BE2C (cell line): ENCODE data around the gene FGF22.
A peak's percentile ranks its signal among the peaks of the same experiment; 100 is the strongest.
"Not testable (repeated sequence)": the region's sequence is repeated elsewhere in the genome, so short reads cannot be mapped to it uniquely, and the experiment has no call there.

Source experiments
- DNase-seq: peaks from one replicate; pipeline ENCODE4 v3.0.0-alpha.2; 2020
- H3K27me3 ChIP-seq: fragments of 250-450 bp; sonication (Bioruptor Pico); 2 replicates; pipeline ENCODE4 v1.5.1; 2020; ENCODE audit warnings: mild to moderate bottlenecking
- H3K36me3 ChIP-seq: fragments of 250-450 bp; sonication (Bioruptor Pico); 2 replicates; pipeline ENCODE4 v1.5.1; 2020; ENCODE audit warnings: mild to moderate bottlenecking
- H3K4me1 ChIP-seq: fragments of 250-450 bp; sonication (Bioruptor Pico); 2 replicates; pipeline ENCODE4 v1.5.1; 2020
- H3K4me3 ChIP-seq: 2 replicates; pipeline ENCODE4 v1.5.1; 2011; ENCODE audit warnings: low read depth, low read length
- H3K9me3 ChIP-seq: fragments of 250-450 bp; sonication (Bioruptor Pico); 2 replicates; pipeline ENCODE4 v1.5.1; 2020
- CTCF ChIP-seq: IDR thresholded peaks from 2 replicates; pipeline ENCODE4 v1.5.1; 2012; ENCODE audit warnings: mild to moderate bottlenecking, low read depth, low read length

The FGF22 gene

GRCh38 chr19:601310-601709, 38.4 kb upstream of the FGF22 start:
- no peak for TF ChIP-seq CTCF
- Histone ChIP-seq H3K9me3 (peaks cover 6% of the 10 kb centered on the region), H3K4me1 (no peaks in the 10 kb centered on the region), H3K27me3 (no peaks in the 10 kb centered on the region), H3K4me3 (no peak overlapping the region), H3K36me3 (no peaks in the 10 kb centered on the region; the same call in 1 of the 2 replicates)
- DNase-seq = no peak

- H3K4me3 ChIP-seq = no peak overlapping the region
- H3K36me3 ChIP-seq = no peaks in the 10 kb centered on the region; the same call in 1 of the 2 replicates
- H3K27me3 ChIP-seq = no peaks in the 10 kb centered on the region
- no peaks in the 10 kb centered on the region for H3K4me1 ChIP-seq
- no peak for TF ChIP-seq CTCF
- H3K9me3 ChIP-seq = peaks cover 6% of the 10 kb centered on the region
- no peak for DNase-seq
Observed at GRCh38 chr19:601790-602189, 37.9 kb upstream of the FGF22 start.

- Histone ChIP-seq H3K27me3 (no peaks in the 10 kb centered on the region), H3K4me1 (no peaks in the 10 kb centered on the region), H3K4me3 (no peak overlapping the region), H3K36me3 (no peaks in the 10 kb centered on the region; the same call in 1 of the 2 replicates), H3K9me3 (peaks cover 6% of the 10 kb centered on the region)
- no peak for DNase-seq
- TF ChIP-seq CTCF = no peak
Observed at GRCh38 chr19:602391-603301, 37.0 kb upstream of the FGF22 start.

GRCh38 chr19:603302-603639, 36.4 kb upstream of the FGF22 start:
- not testable (repeated sequence) for H3K4me3 ChIP-seq, H3K4me1 ChIP-seq, H3K36me3 ChIP-seq, DNase-seq, H3K9me3 ChIP-seq, H3K27me3 ChIP-seq

GRCh38 chr19:603779-604178, 35.9 kb upstream of the FGF22 start:
- not testable (repeated sequence) for H3K4me1 ChIP-seq, H3K27me3 ChIP-seq, H3K4me3 ChIP-seq, DNase-seq, H3K36me3 ChIP-seq, H3K9me3 ChIP-seq

GRCh38 chr19:604355-604754, 35.3 kb upstream of the FGF22 start:
- H3K9me3 ChIP-seq = peaks cover 6% of the 10 kb centered on the region
- H3K27me3 ChIP-seq = no peaks in the 10 kb centered on the region
- H3K4me3 ChIP-seq = no peak overlapping the region
- no peaks in the 10 kb centered on the region for H3K4me1 ChIP-seq
- no peak for TF ChIP-seq CTCF
- DNase-seq = peak; percentile 68
- H3K36me3 ChIP-seq = no peaks in the 10 kb centered on the region; the same call in 1 of the 2 replicates

GRCh38 chr19:605061-605971, 34.4 kb upstream of the FGF22 start:
- not testable (repeated sequence) for H3K27me3 ChIP-seq, DNase-seq, H3K4me1 ChIP-seq, H3K36me3 ChIP-seq, H3K4me3 ChIP-seq, H3K9me3 ChIP-seq
